Mucosa of rectum (tissue), 2 donors: ENCODE measurements around the gene FAM168A.

ENCODE experiments used
- H3K27ac ChIP-seq, 2 donors: one replicate each; pipeline ENCODE4 v1.7.0; 2013; ENCODE audit warnings: inconsistent platforms in 2 of 2, low read depth in 2 of 2, low read length in 2 of 2
- H3K27me3 ChIP-seq, 2 donors: one replicate each; pipeline ENCODE4 v1.7.0; 2013; ENCODE audit warnings: low read length in 2 of 2; ENCODE audit not compliant: control insufficient read depth in 2 of 2, insufficient read depth in 2 of 2
- H3K36me3 ChIP-seq, 2 donors: one replicate each; pipeline ENCODE4 v1.7.0; 2013; ENCODE audit warnings: low read length in 2 of 2; ENCODE audit not compliant: control insufficient read depth in 2 of 2, insufficient read depth in 2 of 2
- H3K4me1 ChIP-seq, 2 donors: one replicate each; pipeline ENCODE4 v1.7.0; 2013; ENCODE audit warnings: low read length in 2 of 2, mild to moderate bottlenecking in 1 of 2; ENCODE audit not compliant: control insufficient read depth in 2 of 2, insufficient read depth in 2 of 2
- H3K4me3 ChIP-seq, 2 donors: one replicate each; pipeline ENCODE4 v1.7.0; 2013; ENCODE audit warnings: low read length in 2 of 2
- H3K9ac ChIP-seq, 2 donors: one replicate each; pipeline ENCODE4 v1.7.0; 2013; ENCODE audit warnings: low read length in 2 of 2, low read depth in 1 of 2, mild to moderate bottlenecking in 1 of 2
- H3K9me3 ChIP-seq, 2 donors: one replicate each; pipeline ENCODE4 v1.7.0; 2013; ENCODE audit warnings: low read length in 2 of 2; ENCODE audit not compliant: control insufficient read depth in 2 of 2
- donor health status: healthy.
- donor health status: Normal muscosa, but diverticular disease.

The FAM168A gene

DNA sequence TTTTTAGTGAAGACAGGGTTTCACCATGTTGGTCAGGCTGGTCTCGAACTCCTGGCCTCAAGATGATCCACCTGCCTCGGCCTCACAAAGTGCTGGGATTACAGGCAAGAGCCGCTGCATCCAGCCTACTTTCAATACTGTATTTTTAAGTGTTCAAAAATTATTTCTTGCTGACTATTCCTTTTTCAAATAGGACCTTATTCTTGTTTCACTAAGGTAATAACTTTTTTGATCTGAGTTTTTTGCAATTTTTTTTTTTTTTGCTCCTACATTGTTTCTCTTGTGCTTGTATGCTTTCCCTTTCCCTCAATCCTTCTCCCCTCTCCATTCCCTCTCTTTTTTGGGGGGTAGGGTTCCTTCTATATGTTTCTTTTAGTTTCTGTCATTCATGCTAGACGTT, 73.1 kb downstream of the FAM168A start:
- H3K9me3 ChIP-seq, result no peaks in the 10 kb centered on the region
- no peaks in the 10 kb centered on the region for H3K4me1 ChIP-seq
- no peaks in the 10 kb centered on the region for H3K27me3 ChIP-seq

DNA sequence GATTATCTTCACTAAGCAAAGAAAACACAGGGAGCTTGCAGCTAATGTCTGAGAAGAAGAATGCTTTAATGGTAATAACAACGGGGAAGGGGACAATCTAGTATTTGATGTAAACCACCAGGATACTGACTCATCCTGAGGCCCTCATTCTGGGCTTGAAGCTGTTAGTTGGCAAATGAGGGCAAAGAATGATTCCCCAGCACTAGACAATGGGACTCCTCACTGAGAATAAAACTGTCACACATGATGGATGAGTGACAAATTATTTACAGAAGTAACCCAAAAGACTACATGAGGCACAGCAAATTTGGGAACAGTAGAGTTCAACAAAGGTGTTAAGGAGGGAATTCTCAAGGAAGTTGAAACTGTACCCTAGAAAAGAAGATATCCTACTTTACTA, 76.3 kb downstream of the FAM168A start:
- H3K4me3 ChIP-seq, result no peak overlapping the region
- H3K36me3 ChIP-seq, result no peaks in the 10 kb centered on the region
- no peaks in the 10 kb centered on the region for H3K9me3 ChIP-seq
- no peak overlapping the region for H3K9ac ChIP-seq
- H3K4me1 ChIP-seq, result no peaks in the 10 kb centered on the region
- H3K27ac ChIP-seq, result no peak overlapping the region
- H3K27me3 ChIP-seq, result no peaks in the 10 kb centered on the region

More for the DNA sequence above, 73.1 kb downstream of the FAM168A start:
- H3K36me3 ChIP-seq, result no peaks in the 10 kb centered on the region
- H3K27ac ChIP-seq, result no peak overlapping the region
- H3K9ac ChIP-seq, result no peak overlapping the region
- H3K4me3 ChIP-seq, result no peak overlapping the region

DNA sequence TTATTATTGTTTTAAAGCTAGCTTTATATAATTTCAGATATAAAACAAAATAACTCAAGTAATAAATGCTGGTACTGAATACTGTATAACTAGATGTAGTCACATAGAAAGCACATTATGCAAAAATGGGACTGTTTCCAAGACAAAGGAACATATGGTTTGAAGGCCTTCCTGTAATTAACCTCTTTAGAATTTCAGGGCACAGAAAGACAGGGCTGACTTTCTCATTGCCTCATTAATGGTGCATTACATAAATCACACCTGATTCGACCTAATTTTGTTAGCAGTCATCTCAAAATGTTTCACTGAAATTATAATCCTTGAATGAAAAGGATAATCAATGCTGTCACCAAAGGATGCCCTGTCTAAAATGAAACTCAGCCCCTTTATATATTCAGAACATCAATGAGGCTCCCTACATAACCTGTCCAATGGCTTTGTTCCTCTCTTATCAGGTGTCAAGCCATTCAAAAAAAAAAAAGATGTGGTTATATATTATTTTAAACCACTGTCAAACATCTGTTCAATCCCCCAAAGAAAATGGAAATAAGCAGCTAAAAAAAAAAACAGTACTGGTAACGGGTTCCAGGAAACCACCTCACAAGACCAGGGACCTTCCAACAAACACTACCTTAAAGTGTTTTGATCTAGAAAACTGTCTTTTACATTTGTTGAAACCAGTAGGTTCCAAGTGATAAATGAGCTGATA, 77.4 kb downstream of the FAM168A start:
- Histone ChIP-seq H3K4me3 (no peak overlapping the region), H3K9me3 (no peaks in the 10 kb centered on the region), H3K9ac (no peak overlapping the region), H3K36me3 (no peaks in the 10 kb centered on the region), H3K27ac (no peak overlapping the region), H3K4me1 (no peaks in the 10 kb centered on the region), H3K27me3 (no peaks in the 10 kb centered on the region)

DNA sequence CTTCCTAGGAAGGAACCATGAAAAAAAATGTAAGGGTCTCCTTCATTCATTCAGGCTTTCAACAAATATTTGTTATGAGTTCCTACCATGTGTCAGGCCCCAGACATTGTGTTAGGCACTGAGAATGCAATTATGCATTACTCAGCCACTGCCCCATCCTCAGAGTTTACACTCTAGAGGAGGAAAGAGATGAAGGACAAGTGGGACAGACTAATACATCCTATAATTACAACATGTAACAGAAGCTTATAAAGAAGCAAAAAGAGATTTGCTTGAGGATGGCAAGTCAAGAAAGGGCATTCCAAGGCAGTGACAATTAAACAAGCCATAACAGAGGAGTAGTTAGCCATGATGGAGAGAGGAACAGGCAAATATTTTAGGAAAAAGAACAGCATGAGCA, 78.6 kb downstream of the FAM168A start:
- Histone ChIP-seq H3K27ac (no peak overlapping the region), H3K36me3 (no peaks in the 10 kb centered on the region), H3K4me1 (no peaks in the 10 kb centered on the region), H3K27me3 (no peaks in the 10 kb centered on the region), H3K4me3 (no peak overlapping the region), H3K9ac (no peak overlapping the region), H3K9me3 (no peaks in the 10 kb centered on the region)

DNA sequence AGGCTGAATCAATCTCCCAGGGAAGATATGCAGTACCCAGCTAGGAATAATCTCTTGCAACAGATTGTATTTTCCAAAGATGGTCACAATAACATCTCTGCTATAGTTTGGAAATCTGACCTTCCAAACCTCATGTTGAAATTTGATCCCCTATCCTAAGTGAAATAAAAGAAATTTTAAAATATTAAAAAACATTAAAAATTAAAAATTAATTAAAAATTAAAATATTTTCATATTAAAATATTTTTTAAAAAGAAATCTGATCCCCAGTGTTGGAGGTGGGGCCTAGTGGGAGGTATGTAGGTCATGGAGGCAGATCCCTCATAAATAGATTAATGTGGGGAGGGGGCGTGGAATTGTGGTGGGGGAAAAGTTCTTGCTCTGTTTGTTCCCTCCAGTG, 79.7 kb downstream of the FAM168A start:
- no peak overlapping the region for H3K27ac ChIP-seq
- H3K9me3 ChIP-seq, result no peaks in the 10 kb centered on the region
- no peak overlapping the region for H3K4me3 ChIP-seq
- no peak overlapping the region for H3K9ac ChIP-seq
- no peaks in the 10 kb centered on the region for H3K36me3 ChIP-seq
- no peaks in the 10 kb centered on the region for H3K4me1 ChIP-seq
- H3K27me3 ChIP-seq, result no peaks in the 10 kb centered on the region

DNA sequence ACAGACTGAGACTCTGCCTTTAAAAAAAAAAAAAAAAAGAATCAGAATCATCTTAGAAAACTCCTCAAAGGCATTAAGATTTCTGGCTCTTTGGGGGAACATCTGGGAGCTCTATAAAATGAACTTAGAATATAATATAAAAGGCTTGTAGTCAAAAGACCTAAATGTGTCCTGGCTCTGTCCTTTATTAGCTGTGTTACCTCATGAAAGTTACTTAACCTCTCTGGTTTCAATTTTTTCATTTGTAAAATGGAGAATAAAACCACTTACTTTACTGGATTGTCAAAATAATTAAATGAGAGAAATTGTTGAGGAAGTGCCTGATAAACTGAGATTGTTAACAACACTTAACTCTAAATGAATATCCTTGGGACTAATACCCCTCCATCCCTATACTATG, 81.8 kb downstream of the FAM168A start:
- H3K9ac ChIP-seq, result no peak overlapping the region
- no peak overlapping the region for H3K4me3 ChIP-seq
- H3K27ac ChIP-seq, result no peak overlapping the region
- H3K4me1 ChIP-seq, result no peaks in the 10 kb centered on the region
- H3K27me3 ChIP-seq, result no peaks in the 10 kb centered on the region
- no peaks in the 10 kb centered on the region for H3K36me3 ChIP-seq
- no peaks in the 10 kb centered on the region for H3K9me3 ChIP-seq

DNA sequence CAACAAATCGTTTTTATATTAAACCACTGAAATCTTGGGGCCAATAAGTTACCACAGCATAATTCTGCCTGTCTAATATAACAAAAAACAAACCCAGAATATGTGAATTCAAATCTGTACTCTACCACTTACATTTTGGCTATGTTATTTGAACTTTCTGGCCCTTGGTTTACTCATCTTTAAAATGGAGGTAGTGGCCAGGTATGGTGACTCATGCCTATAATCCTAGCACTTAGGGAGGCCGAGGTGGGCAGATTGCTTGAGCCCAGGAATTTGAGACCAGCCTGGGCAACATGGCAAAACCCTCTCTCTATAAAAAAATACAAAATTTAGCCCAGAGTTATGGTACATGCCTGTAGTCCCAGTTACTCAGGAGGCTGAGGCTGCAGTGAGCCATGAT, 84.2 kb downstream of the FAM168A start:
- H3K36me3 ChIP-seq, result no peaks in the 10 kb centered on the region
- no peaks in the 10 kb centered on the region for H3K27me3 ChIP-seq
- no peak overlapping the region for H3K4me3 ChIP-seq
- no peak overlapping the region for H3K9ac ChIP-seq
- H3K9me3 ChIP-seq, result no peaks in the 10 kb centered on the region
- no peak overlapping the region for H3K27ac ChIP-seq
- H3K4me1 ChIP-seq, result no peaks in the 10 kb centered on the region

DNA sequence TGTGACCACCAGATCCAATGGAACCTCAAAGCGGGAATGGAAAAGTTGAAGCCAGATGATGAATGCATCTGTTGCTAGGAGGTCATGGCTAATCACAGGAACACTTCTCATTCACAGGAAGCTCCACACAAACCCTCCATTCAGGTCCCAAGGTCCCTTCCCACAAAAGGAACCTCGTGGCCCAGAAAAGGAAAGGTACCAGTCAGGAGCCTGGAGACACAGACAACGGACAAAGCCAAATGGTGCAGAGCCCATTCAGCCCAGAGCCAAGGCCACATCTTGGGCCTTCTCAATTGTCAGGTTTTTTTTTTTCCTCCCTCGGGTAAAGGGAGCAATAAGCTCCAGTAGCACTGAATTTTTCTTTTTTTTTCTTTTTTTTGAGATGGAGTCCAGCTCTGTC, 87.0 kb downstream of the FAM168A start:
- Histone ChIP-seq H3K9me3 (no peaks in the 10 kb centered on the region), H3K27me3 (no peaks in the 10 kb centered on the region), H3K4me3 (no peak overlapping the region), H3K36me3 (no peaks in the 10 kb centered on the region), H3K27ac (no peak overlapping the region), H3K9ac (no peak overlapping the region), H3K4me1 (no peaks in the 10 kb centered on the region)

DNA sequence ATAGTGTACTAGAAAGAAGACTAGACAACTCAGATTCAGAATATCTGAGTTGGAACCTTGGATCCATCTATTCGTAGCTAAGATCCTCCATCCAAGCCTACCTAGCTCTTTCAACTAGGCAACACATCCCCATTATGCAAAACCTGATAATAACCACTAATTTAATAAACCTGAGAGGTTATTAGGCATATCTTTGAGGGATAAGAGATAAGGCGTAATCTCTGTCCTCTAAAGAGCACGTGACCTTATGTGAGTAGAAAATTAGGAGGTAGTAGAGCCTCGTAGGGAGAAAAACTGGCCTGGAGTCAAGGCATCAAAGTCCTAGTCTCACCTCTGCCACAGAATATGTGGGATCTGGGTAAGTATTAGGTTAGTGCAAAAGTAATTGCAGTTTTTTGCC, 87.8 kb downstream of the FAM168A start:
- Histone ChIP-seq H3K9me3 (no peaks in the 10 kb centered on the region), H3K4me3 (no peak overlapping the region), H3K27ac (no peak overlapping the region), H3K36me3 (no peaks in the 10 kb centered on the region), H3K4me1 (no peaks in the 10 kb centered on the region), H3K27me3 (no peaks in the 10 kb centered on the region), H3K9ac (no peak overlapping the region)

DNA sequence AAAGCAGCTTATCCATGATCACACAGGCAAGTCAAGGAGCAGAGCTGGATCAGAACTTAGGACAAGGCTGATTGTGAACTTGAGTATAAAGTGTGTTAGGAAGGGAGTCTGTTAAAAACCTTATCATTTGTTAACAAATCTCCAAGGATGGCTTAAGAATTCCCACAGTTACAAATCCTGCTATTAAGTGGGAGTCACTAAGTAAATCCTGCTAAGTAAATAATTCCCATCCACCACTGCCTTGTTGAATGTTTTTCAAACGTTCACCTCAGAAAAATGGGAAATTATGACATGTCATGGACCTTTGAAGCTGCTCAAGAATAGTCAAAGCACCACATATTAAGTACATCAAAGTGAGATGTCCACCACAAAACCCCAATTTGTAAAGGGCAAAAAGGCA, 88.7 kb downstream of the FAM168A start:
- no peaks in the 10 kb centered on the region for H3K9me3 ChIP-seq

More for the DNA sequence above, 88.7 kb downstream of the FAM168A start:
- H3K36me3 ChIP-seq, result no peaks in the 10 kb centered on the region
- H3K27ac ChIP-seq, result no peak overlapping the region
- no peak overlapping the region for H3K9ac ChIP-seq
- no peaks in the 10 kb centered on the region for H3K4me1 ChIP-seq
- H3K4me3 ChIP-seq, result no peak overlapping the region
- H3K27me3 ChIP-seq, result no peaks in the 10 kb centered on the region
